ENCODE measurements around the gene SPRR5.

DNA sequence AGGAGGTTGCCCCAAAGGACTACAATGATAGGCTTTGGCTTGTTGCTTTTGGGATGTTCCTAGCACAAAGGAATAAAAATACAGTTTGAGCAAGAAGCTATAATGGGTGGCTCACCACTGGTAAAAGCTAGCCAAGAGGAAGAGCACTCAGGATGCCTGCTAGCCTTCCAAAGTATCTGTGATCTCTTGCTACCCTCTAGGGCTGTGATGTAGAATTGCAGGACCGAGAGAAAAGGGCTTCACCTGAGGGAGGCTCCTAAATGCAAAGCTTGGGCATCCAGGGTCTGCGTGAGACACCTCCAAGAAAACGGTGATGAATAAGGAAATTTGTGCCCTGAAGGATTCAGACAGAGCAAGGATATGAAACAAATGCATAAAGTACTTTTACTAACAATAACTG lies 20.9 kb upstream of the SPRR5 start:
- no peak for TF ChIP-seq POLR2A (IDR thresholded peaks at IDR 0.05; ENCODE audit: low read length)
- no peak for TF ChIP-seq GATA1 (IDR thresholded peaks at IDR 0.05; ENCODE audit: low read depth, low read length)
